Epithelial cell of esophagus (primary cell): ENCODE results near the gene TMEM233.
"Not testable (repeated sequence)": the region's sequence is repeated elsewhere in the genome, so short reads cannot be mapped to it uniquely, and the experiment has no call there.

ENCODE experiments used
- DNase-seq: peaks from one replicate; pipeline ENCODE4 v3.0.0; 2010; ENCODE audit warnings: low read depth
- H3K4me3 ChIP-seq: 2 replicates; pipeline ENCODE4 v1.5.1; 2011; ENCODE audit warnings: mild to moderate bottlenecking, low read length, control low read depth
- TF ChIP-seq, protein P1 (sequence below): IDR thresholded peaks from 2 replicates; pipeline ENCODE4 v1.5.1; 2011; ENCODE audit warnings: low read depth, mild to moderate bottlenecking, low read length, control low read depth, inconsistent platforms; ENCODE audit not compliant: insufficient read depth; ENCODE audit errors: missing control alignments

TMEM233 gene

DNA sequence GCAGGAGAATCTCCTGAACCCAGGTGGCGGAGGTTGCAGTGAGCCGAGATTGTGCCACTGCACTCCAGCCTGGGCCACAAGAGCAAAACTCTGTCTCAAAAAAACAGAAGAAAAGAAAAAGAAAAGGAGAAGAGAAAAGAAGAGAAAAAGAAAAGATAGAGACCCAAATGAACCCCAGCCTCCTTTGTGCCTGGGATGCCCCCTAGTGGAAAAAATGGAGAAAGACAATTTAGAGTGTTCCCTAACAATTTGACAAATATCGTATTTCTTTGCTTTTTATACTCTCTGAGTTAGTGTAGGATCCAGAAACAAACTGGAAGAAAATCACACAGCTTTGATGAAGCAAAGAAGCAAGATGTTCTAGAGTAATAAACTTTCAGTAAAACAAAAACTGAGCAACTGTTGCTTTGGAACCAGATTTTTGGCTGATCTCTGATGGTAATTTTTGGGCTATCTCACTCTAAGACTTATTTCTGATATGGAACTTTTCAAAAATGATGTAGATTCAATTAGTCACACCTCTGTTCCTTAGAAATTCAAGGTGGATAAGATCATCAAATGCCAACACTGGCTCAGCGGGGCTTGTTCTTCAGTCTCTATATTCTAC is 55.7 kb downstream of the TMEM233 start:
- peak; percentile 15 for DNase-seq
- TF ChIP-seq, protein P1, sequence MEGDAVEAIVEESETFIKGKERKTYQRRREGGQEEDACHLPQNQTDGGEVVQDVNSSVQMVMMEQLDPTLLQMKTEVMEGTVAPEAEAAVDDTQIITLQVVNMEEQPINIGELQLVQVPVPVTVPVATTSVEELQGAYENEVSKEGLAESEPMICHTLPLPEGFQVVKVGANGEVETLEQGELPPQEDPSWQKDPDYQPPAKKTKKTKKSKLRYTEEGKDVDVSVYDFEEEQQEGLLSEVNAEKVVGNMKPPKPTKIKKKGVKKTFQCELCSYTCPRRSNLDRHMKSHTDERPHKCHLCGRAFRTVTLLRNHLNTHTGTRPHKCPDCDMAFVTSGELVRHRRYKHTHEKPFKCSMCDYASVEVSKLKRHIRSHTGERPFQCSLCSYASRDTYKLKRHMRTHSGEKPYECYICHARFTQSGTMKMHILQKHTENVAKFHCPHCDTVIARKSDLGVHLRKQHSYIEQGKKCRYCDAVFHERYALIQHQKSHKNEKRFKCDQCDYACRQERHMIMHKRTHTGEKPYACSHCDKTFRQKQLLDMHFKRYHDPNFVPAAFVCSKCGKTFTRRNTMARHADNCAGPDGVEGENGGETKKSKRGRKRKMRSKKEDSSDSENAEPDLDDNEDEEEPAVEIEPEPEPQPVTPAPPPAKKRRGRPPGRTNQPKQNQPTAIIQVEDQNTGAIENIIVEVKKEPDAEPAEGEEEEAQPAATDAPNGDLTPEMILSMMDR: peak; percentile 60
- H3K4me3 ChIP-seq: no peak overlapping the region

DNA sequence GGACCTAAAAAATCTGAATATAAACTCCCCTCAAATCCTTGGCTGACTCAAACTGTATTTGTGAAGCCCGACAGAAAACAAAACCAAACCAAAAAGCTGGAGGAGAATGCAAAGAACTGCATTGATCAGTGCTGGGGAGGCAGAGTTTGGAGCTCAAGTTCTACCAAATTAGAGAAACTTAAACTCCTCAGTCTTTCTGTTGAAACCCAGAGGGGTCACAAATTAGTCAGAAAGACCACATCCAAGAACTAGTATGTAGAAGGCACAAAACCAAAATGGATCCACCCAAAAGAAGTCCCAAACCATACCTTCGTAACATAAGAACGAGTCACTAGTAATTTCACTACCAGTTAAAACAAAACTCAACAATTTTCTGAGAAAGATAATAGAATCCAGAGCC is 59.1 kb downstream of the TMEM233 start:
- no peak overlapping the region for H3K4me3 ChIP-seq
- TF ChIP-seq, protein P1: no peak

DNA sequence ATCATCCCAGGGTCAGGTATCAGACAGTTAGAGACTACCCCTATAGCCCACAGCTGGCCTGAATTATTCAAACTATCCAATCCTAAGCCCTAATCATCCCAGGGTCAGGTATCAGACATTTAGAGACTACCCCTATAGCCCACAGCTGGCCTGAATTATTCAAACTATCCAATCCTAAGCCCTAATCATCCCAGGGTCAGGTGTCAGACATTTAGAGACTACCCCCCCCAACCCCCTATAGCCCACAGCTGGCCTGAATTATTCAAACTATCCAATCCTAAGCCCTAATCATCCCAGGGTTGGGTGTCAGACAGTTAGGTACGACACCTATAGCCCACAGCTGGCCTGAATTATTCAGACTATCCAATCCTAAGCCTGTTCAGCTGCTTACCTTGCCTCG is 63.4 kb downstream of the TMEM233 start:
- not testable (repeated sequence) for H3K4me3 ChIP-seq, DNase-seq

More for the DNA sequence above, 59.1 kb downstream of the TMEM233 start:
- DNase-seq: no peak

DNA sequence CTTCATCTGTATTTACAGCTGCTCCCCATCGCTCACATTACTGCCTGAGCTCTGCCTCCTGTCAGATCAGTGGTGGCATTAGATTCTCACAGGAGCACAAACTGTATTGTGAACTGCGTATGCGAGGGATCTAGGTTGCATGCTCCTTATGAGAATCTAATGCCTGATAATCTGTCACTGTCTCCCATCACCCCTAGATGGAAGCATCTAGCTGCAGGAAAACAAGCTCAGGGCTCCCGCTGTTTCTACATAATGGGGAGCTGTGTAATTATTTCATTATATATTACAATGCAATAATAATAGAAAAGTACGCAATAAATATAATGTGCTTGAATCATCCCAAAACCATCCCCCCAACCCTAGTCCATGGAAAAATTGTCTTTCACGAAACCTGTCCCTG is 64.6 kb downstream of the TMEM233 start:
- not testable (repeated sequence) for DNase-seq, H3K4me3 ChIP-seq

DNA sequence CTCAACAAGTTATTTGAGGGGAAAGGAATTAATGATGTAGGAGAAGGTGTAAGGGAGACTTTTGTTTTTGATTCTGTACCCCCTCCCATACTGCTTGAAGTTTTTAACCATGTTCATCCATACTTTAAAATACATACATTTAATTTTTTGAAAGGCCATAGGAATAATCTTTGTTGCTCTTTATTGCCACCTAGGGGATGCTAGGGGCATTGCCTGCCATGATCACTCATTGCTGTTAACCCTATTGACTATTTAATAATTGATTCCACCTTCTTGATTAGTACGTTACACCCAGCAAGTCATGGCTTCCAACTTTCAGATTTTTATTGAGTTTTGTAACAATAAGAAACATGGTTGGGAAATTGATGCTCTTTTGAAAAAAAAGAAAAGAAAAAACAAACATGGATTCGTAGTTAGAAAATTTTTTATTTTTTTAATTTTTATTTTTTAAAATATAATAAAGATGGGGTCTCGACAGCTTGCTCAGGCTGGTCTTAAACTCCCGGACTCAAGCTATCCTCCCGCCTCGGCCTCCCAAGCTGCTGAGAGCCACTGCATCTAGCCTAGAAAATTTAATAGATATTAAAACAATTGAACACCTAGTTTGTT is 65.8 kb downstream of the TMEM233 start:
- DNase-seq: peak; percentile 48
- TF ChIP-seq, protein P1: peak; percentile 97
- H3K4me3 ChIP-seq: no peak overlapping the region

DNA sequence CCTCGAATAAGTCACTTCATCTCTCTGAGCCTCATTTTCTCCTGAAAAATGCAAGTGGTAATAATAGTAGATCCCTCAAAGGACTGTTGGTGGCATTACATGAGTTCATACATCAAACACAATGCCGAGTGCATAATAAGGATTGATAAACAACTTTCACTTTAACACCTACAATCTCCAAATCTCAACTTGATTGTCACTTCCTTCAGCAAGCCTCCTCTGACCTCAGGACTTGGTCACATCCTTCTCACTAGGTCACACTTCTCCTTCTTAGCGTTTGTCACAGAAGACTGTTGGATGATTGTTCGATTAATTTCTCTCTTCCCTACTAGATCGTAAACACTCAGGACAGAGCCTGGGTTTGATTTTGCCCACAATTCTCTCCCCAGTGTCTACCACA is 66.5 kb downstream of the TMEM233 start:
- TF ChIP-seq, protein P1: no peak
- H3K4me3 ChIP-seq: no peak overlapping the region
- no peak for DNase-seq

DNA sequence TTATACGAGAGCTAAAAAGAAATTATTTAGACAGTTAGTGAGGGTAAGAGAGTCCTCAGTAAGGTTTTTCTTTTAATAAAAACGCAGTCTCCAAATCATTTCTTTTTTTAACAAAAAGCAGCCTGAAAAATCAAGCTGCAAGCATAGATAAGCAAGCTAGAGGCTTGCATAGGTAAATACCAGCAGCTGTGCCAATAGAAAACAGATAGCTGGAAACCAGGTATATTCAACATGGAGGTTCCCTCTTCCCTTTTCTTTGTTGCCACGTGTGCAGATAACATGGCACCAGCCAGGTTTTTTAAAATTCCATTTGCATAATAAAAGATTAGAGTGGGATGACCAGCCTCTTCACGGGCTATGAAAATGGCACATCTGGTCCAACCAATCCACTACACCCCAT is 68.3 kb downstream of the TMEM233 start:
- H3K4me3 ChIP-seq: no peak overlapping the region
- TF ChIP-seq, protein P1: no peak
- DNase-seq: no peak

DNA sequence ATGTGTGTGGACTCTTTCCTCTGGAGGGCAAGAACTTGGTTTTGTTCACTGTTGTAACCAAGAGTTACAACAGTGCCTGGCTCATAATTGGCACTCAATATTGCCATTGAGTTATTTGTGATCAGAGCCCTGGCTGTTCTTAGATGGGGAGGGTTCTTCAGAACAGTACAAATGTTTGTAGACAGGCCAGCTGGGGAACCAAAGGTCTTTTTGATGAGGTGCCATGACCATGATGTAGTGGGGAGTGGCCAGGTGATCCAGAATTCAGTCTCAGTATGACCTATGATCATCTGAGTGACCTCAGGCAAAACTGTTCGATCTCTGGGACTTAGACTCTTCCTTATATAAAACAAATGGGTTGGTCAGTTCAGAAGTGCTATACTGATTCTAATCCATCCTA is 71.1 kb downstream of the TMEM233 start:
- TF ChIP-seq, protein P1: no peak
- no peak for DNase-seq
- no peak overlapping the region for H3K4me3 ChIP-seq
